ENCODE results near the gene ZBTB47. TPM values are rescaled to one million over a fixed set of nuclear protein-coding genes. Genes with fewer than 3 reads are reported as not detected.

Gene ZBTB47
- total RNA-seq, 1 donor from 2014 or later, result 4.4 TPM

DNA sequence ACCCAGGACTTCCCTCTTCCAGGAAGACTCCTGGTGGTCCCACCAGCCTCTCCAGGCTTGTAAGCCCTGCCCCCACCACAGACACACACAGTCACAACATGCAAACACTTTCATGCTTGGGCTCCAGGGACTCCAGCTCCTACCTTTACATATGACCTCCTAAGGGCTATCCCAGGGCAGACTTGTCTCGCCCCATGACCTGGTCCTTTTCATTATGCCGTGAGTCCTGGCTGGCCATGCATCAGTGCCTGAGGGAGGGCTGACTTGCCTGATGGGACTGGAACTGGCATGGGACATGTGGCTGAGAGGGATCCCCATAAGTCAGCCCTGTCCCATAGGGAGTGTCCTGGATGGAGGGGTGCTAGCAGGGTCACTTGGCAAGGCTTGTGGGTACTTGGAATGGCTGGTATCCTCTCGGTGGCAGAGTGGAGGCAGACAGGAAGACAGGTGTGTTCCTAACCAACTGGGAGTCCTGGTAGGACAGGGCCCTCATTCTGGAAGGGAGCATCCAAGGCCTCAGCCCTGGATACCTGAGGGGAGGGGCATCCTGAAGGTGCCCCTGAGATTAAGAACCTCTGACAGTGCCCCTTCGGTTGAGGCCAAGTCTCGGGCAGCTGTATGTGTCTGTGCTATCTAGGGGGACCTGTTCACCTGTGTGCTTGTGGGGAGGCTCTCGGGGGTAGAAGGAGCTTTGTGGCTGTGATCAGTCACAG, 49.6 kb downstream of the ZBTB47 start:
- H3K9me3 Mint-ChIP-seq, result peaks cover 2% of the 10 kb centered on the region
- H3K27me3 ChIP-seq, result no peaks in the 10 kb centered on the region
- peaks cover 14% of the 10 kb centered on the region for H4K20me1 ChIP-seq (ENCODE audit: low read depth)
- H3K9me3 ChIP-seq (ENCODE audit: low read depth), result no peaks in the 10 kb centered on the region
- H3K79me2 ChIP-seq (ENCODE audit: low read depth), result no peaks in the 10 kb centered on the region
- H3K27me3 Mint-ChIP-seq (ENCODE audit: insufficient read depth, low read depth), result peaks cover 19% of the 10 kb centered on the region
- TF ChIP-seq EZH2 (IDR thresholded peaks at IDR 0.05), result no peak
- TF ChIP-seq EZH2phosphoT487 (IDR thresholded peaks at IDR 0.05), result no peak
- TF ChIP-seq, protein P1, sequence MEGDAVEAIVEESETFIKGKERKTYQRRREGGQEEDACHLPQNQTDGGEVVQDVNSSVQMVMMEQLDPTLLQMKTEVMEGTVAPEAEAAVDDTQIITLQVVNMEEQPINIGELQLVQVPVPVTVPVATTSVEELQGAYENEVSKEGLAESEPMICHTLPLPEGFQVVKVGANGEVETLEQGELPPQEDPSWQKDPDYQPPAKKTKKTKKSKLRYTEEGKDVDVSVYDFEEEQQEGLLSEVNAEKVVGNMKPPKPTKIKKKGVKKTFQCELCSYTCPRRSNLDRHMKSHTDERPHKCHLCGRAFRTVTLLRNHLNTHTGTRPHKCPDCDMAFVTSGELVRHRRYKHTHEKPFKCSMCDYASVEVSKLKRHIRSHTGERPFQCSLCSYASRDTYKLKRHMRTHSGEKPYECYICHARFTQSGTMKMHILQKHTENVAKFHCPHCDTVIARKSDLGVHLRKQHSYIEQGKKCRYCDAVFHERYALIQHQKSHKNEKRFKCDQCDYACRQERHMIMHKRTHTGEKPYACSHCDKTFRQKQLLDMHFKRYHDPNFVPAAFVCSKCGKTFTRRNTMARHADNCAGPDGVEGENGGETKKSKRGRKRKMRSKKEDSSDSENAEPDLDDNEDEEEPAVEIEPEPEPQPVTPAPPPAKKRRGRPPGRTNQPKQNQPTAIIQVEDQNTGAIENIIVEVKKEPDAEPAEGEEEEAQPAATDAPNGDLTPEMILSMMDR (IDR thresholded peaks at IDR 0.05), result no peak
- no peak overlapping the region for H2AFZ ChIP-seq (replicated peaks)
- H3K36me3 Mint-ChIP-seq, result no peaks in the 10 kb centered on the region
- no peak for DNase-seq (ENCODE audit: low spot score)
- no peak overlapping the region for H3K4me2 ChIP-seq
- H3K4me3 Mint-ChIP-seq, result no peak overlapping the region
- H3K27ac Mint-ChIP-seq, result no peak overlapping the region
- H3K4me1 ChIP-seq, result no peaks in the 10 kb centered on the region
- no peaks in the 10 kb centered on the region for H3K4me1 Mint-ChIP-seq
- no peak overlapping the region for H3K4me3 ChIP-seq
- H3K9ac ChIP-seq, result no peak overlapping the region
- no peak overlapping the region for H3K27ac ChIP-seq
- H3F3A ChIP-seq (ENCODE audit: low read depth), result no peaks in the 10 kb centered on the region
- H3K36me3 ChIP-seq, result no peaks in the 10 kb centered on the region

DNA sequence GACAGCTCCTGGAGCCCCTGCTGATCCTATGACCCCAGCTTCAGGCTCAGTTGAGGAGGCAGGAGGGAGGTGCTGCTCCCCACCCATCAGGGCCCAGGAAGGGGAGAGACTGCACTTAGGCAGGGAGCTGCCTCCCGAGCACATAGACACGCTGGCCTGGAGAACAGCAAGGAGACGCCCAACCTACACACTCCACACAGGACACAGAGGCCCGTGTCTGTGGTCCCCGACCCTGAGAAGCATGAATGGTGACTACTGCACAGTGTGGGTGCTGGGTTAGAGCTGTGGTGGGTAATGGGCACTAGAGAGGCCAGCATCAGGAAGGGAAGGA, 50.2 kb downstream of the ZBTB47 start:
- Histone ChIP-seq H3K4me3 (no peak overlapping the region), H3K36me3 (no peaks in the 10 kb centered on the region), H3K27ac (no peak overlapping the region), H3K27me3 (no peaks in the 10 kb centered on the region), H3K4me2 (no peak overlapping the region), H4K20me1 (ENCODE audit: low read depth) (peaks cover 14% of the 10 kb centered on the region), H3F3A (ENCODE audit: low read depth) (no peaks in the 10 kb centered on the region), H3K4me1 (no peaks in the 10 kb centered on the region), H2AFZ (replicated peaks) (no peak overlapping the region), H3K9ac (no peak overlapping the region), H3K9me3 (ENCODE audit: low read depth) (no peaks in the 10 kb centered on the region), H3K79me2 (ENCODE audit: low read depth) (no peaks in the 10 kb centered on the region)
- H3K36me3 Mint-ChIP-seq, result no peaks in the 10 kb centered on the region
- H3K9me3 Mint-ChIP-seq, result peaks cover 2% of the 10 kb centered on the region
- no peak for DNase-seq (ENCODE audit: low spot score)
- H3K4me3 Mint-ChIP-seq, result no peak overlapping the region
- no peak overlapping the region for H3K27ac Mint-ChIP-seq
- no peaks in the 10 kb centered on the region for H3K4me1 Mint-ChIP-seq
- TF ChIP-seq, protein P1 (IDR thresholded peaks at IDR 0.05), result no peak
- no peak for TF ChIP-seq EZH2 (IDR thresholded peaks at IDR 0.05)
- TF ChIP-seq EZH2phosphoT487 (IDR thresholded peaks at IDR 0.05), result no peak
- peaks cover 22% of the 10 kb centered on the region for H3K27me3 Mint-ChIP-seq (ENCODE audit: insufficient read depth, low read depth)

DNA sequence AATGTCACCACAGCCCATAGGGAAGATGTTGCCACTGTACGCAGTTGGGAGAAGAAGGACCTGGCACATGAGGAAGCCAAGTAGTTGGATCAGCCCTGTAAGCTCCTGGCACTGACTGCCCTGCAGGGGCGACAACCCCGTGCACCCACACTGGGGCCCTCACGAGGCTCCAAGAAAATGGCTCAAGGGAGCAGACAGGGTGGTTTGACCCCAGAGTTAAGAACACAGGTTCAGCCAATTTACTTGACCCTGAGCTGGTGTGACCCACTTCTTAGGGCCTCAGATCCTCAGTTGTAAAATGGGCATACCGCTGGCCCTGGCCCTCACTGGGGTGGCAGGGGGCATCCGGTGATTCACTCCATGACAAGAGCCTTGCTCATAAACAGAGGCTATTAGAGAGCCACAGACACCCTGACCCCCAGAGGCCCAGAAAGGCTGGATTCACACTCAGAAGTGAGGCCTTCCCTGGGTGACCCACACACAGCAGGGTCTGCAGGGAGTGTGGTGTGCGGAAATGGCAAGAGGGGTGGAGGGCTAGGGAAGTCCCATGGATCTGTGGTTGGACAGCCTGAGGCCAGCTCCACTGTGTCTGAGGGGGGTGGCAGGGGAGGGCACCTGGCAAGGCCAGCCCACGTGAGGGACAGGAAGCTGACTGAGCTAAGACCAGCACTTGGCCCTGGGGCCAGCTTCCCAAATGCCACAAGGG, 50.8 kb downstream of the ZBTB47 start:
- Histone ChIP-seq H3K9ac (no peak overlapping the region), H3F3A (ENCODE audit: low read depth) (no peaks in the 10 kb centered on the region), H3K79me2 (ENCODE audit: low read depth) (no peaks in the 10 kb centered on the region), H3K4me3 (no peak overlapping the region), H3K36me3 (no peaks in the 10 kb centered on the region), H3K27me3 (no peaks in the 10 kb centered on the region), H3K4me1 (no peaks in the 10 kb centered on the region), H3K27ac (no peak overlapping the region), H4K20me1 (ENCODE audit: low read depth) (peaks cover 14% of the 10 kb centered on the region), H2AFZ (replicated peaks) (no peak overlapping the region), H3K9me3 (ENCODE audit: low read depth) (no peaks in the 10 kb centered on the region), H3K4me2 (no peak overlapping the region)
- peaks cover 20% of the 10 kb centered on the region for H3K27me3 Mint-ChIP-seq (ENCODE audit: insufficient read depth, low read depth)
- TF ChIP-seq EZH2phosphoT487 (IDR thresholded peaks at IDR 0.05) (no peak), EZH2 (IDR thresholded peaks at IDR 0.05) (no peak)
- TF ChIP-seq, protein P1 (IDR thresholded peaks at IDR 0.05), result no peak
- H3K9me3 Mint-ChIP-seq, result peaks cover 2% of the 10 kb centered on the region
- no peak overlapping the region for H3K27ac Mint-ChIP-seq
- no peak overlapping the region for H3K4me3 Mint-ChIP-seq
- DNase-seq (ENCODE audit: low spot score), result no peak
- no peaks in the 10 kb centered on the region for H3K4me1 Mint-ChIP-seq
- H3K36me3 Mint-ChIP-seq, result no peaks in the 10 kb centered on the region

Measured in neural progenitor cell (in vitro differentiated cells).